Testis (tissue), 3 donors: ENCODE results near the gene TMEM178B. TPM values are rescaled to one million over a fixed set of nuclear protein-coding genes. Genes with fewer than 3 reads are reported as not detected.

Experiments
- DNase-seq: peaks from one replicate; pipeline ENCODE4 v3.0.0-alpha.2; 2019
- H3K27ac ChIP-seq, 2 donors: fragments of 200-600 bp; sonication (generic); one replicate each; pipeline ENCODE4 v1.5.1; 2019
- H3K27me3 ChIP-seq: fragments of 200-600 bp; sonication (generic); one replicate; pipeline ENCODE4 v1.5.1; 2019
- H3K36me3 ChIP-seq: fragments of 200-600 bp; sonication (generic); one replicate; pipeline ENCODE4 v1.5.1; 2017; ENCODE audit warnings: low read depth; ENCODE audit errors: missing control alignments
- H3K4me1 ChIP-seq: fragments of 200-600 bp; sonication (generic); one replicate; pipeline ENCODE4 v1.5.1; 2019
- H3K4me3 ChIP-seq, 2 donors: fragments of 200-600 bp; sonication (generic); one replicate each; pipeline ENCODE4 v1.5.1; 2017 to 2019
- H3K9me3 ChIP-seq: fragments of 200-600 bp; sonication (generic); one replicate; pipeline ENCODE4 v1.5.1; 2017
- CTCF ChIP-seq, 3 experiments: fragments of 450-650 bp in 2 of 3; fragments of 200-600 bp in 1 of 3; sonication (generic) in 1 of 3; IDR thresholded peaks; one replicate each; pipeline ENCODE4 v1.5.1; 2016 to 2019; ENCODE audit warnings: antibody characterized with exemption in 3 of 3, mild to moderate bottlenecking in 2 of 3, moderate library complexity in 1 of 3
- POLR2A ChIP-seq: fragments of 450-650 bp; IDR thresholded peaks from one replicate; pipeline ENCODE4 v1.6.1; 2017; ENCODE audit warnings: antibody characterized with exemption, mild to moderate bottlenecking, moderate library complexity
- WGBS, 2 donors: methylation state at CpG; one replicate each; pipeline ENCODE4 v1.1.5; 2018; 5-methylcytosine and 5-hydroxymethylcytosine counted together
- intact Hi-C: fragments of 100-400 bp; cut with DNase I; formaldehyde crosslinking; loops from one replicate; pipeline ENCODE4 v1.15.1; 2023; ENCODE audit warnings: low total_unique reads
- polyA plus RNA-seq: library from polyadenylated mRNA; stranded (reverse); fragments of 350-450 nt; fragmentation: Illumina TruSeq; extraction: RNeasy Lipid Tissue Mini Kit (QIAGEN cat#74804); gene quantifications from one replicate; pipeline ENCODE4 v1.2.3, GENCODE V29; 2014; ENCODE audit warnings: low read depth, low replicate concordance; ENCODE audit not compliant: insufficient read depth
- total RNA-seq, 2 donors: library from RNA; depleted of rRNA; stranded (reverse); fragments of >200 nt; gene quantifications; one replicate each; pipeline ENCODE4 v1.2.3, GENCODE V29; 2016

Gene TMEM178B
- total and polyA plus RNA-seq, 3 donors from 2014 or later, result 1.7 to 7.2 (median 2.0) TPM

GRCh38 chr7:141290973-141291372 is 217.1 kb downstream of the TMEM178B start:
- TF ChIP-seq CTCF (IDR thresholded peaks at IDR 0.05), result no peak
- TF ChIP-seq POLR2A, result no peak

DNA sequence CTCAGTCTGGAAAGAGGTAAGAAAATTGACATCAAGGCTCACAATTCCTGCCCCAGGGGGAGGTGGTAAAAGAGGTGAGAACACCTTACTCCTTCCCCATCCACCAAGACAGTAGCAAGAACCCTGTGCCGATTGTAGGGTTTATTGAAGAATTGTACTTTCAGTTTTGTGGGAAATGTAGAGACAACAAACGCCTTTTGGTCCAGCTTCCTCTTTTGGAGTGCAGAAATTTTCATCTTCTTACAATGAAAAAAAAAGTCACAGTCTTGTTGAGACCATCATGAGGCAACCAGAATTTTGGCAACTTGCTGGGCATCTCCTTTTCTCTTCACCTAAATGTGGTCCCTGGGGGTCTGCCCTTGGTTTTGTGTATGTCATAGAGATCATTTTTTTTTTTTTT is 217.7 kb downstream of the TMEM178B start:
- no peaks in the 10 kb centered on the region for H3K4me1 ChIP-seq

More at GRCh38 chr7:141290973-141291372, 217.1 kb downstream of the TMEM178B start:
- Histone ChIP-seq H3K4me1 (no peaks in the 10 kb centered on the region), H3K27ac (no peak overlapping the region), H3K27me3 (no peaks in the 10 kb centered on the region), H3K9me3 (no peaks in the 10 kb centered on the region), H3K36me3 (no peaks in the 10 kb centered on the region), H3K4me3 (no peak overlapping the region)
- intact Hi-C loops, result no loop called here
- 79 to 81% methylated on average over 7 of the region's 7 CpGs for WGBS, 2 donors
- DNase-seq, result no peak

DNA sequence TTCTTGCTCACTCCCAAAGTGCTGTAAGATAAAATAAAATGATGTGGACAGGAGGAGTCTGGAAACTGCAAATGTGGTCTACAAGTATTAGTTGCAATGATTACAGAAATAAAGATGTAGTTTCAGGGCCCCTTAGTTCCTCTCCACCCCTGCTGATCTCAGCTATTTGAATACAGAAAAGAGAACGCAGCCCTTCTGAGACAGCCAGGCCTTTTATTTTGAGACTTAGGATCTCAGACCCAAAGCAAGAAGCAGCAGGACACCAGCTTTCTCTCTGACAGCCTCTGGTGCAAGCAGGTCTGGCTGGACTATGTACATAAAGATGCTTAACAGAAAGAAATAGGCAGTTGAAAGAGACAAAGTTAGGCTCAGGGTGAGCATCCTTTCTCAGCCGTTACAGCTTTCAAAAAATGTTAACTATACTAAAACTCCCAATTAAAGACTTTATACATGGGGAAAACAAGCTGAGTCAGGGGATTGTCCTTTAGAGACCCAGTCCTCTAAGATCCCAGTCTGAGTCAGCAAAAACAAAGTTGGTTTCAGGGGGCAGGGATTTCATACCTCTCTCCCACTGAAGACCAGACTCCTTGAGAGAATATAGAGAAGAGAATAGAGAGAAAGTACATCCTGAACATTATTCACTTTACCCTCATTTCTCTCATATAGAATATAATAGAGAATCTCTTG is 220.4 kb downstream of the TMEM178B start:
- 68 to 77% methylated on average over 2 of the region's 2 CpGs for WGBS, 2 donors

More for the DNA sequence above, 217.7 kb downstream of the TMEM178B start:
- intact Hi-C loops, result no loop called here
- Histone ChIP-seq H3K36me3 (no peaks in the 10 kb centered on the region), H3K27me3 (no peaks in the 10 kb centered on the region), H3K9me3 (no peaks in the 10 kb centered on the region), H3K27ac (no peak overlapping the region), H3K4me3 (no peak overlapping the region)
- 67 to 68% methylated on average over 2 of the region's 2 CpGs for WGBS, 2 donors
- no peak for TF ChIP-seq POLR2A
- TF ChIP-seq CTCF (IDR thresholded peaks at IDR 0.05), result no peak
- no peak for DNase-seq

GRCh38 chr7:141295367-141295895 is 221.6 kb downstream of the TMEM178B start:
- H3K9me3 ChIP-seq, result no peaks in the 10 kb centered on the region
- no peaks in the 10 kb centered on the region for H3K4me1 ChIP-seq
- H3K4me3 ChIP-seq, result no peak overlapping the region
- intact Hi-C loops, result no loop called here
- no peaks in the 10 kb centered on the region for H3K27me3 ChIP-seq
- H3K36me3 ChIP-seq, result no peaks in the 10 kb centered on the region
- DNase-seq, result no peak
- no peak overlapping the region for H3K27ac ChIP-seq
- TF ChIP-seq CTCF (IDR thresholded peaks at IDR 0.05) (no peak), POLR2A (no peak)
- WGBS, 2 donors, result 57 to 81% methylated on average over 2 of the region's 2 CpGs

More for the DNA sequence above, 220.4 kb downstream of the TMEM178B start:
- H3K27me3 ChIP-seq, result no peaks in the 10 kb centered on the region
- no peak for DNase-seq
- intact Hi-C loops, result no loop called here
- no peaks in the 10 kb centered on the region for H3K36me3 ChIP-seq
- H3K4me1 ChIP-seq, result no peaks in the 10 kb centered on the region
- no peak overlapping the region for H3K4me3 ChIP-seq
- no peak for TF ChIP-seq CTCF (IDR thresholded peaks at IDR 0.05)
- no peaks in the 10 kb centered on the region for H3K9me3 ChIP-seq
- H3K27ac ChIP-seq, result no peak overlapping the region

DNA sequence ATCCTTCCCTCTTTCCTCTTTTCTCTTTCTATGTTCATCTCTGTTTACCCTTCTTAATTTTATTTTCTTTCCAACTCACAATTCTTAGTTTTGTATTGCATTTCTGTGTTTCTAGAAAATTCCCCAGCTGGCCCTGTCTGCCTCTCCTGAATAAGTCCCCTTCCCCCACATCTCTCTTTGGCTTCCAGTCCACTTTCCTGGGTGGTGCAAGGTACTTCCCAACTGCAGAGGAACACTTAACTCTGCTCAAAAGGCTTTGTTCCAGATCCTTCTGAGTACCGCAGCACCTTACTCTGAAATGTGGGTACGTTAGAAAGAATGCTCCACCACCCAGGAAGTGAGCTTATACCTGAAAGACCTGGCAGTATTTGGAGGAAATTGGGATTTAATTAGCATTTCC is 227.0 kb downstream of the TMEM178B start:
- no peak overlapping the region for H3K4me3 ChIP-seq
- H3K4me1 ChIP-seq, result no peaks in the 10 kb centered on the region
- H3K27me3 ChIP-seq, result no peaks in the 10 kb centered on the region
- H3K36me3 ChIP-seq, result no peaks in the 10 kb centered on the region
- TF ChIP-seq POLR2A (no peak), CTCF (IDR thresholded peaks at IDR 0.05) (no peak)
- WGBS, 2 donors, result 80 to 85% methylated on average over 2 of the region's 2 CpGs
- DNase-seq, result no peak
- intact Hi-C loops, result no loop called here
- H3K27ac ChIP-seq, result no peak overlapping the region
- no peaks in the 10 kb centered on the region for H3K9me3 ChIP-seq
